K562 (cell line): Measurements from ENCODE around the gene SNPH. TPM values are rescaled to one million over a fixed set of nuclear protein-coding genes. Genes with fewer than 3 reads are reported as not detected.

Source experiments
- ATAC-seq: fragments of 200-7000 bp; cut with Tn5 transposase; 3 replicates; pipeline ENCODE4 v1.9.1; 2020; ENCODE audit warnings: moderate library complexity
- BruUV-seq: library from RNA; stranded (reverse); fragments of 400-500 nt; replicated peaks from 2 replicates; lab custom pipeline; 2021; lab: Mats Ljungman, UMichigan
- CTCF ChIA-PET: fragments of 300-600 bp; formaldehyde crosslinking; extraction: SDS; loops from one replicate; lab custom pipeline; 2021; ENCODE audit warnings: low intra/inter-chr PET ratio; lab: Yijun Ruan, JAX
- POLR2A ChIA-PET: fragments of 300-600, 350-650 bp; sonication (Branson Sonifier 250); formaldehyde crosslinking; extraction: SDS; loops from one replicate; lab custom pipeline; 2021; ENCODE audit warnings: antibody characterized with exemption, inconsistent platforms; lab: Yijun Ruan, JAX
- DNase-seq, 4 experiments: peaks; one replicate each; pipeline versions ENCODE4 v3.0.0 to v3.0.0-alpha.2; 2011 to 2018; ENCODE audit warnings: low spot score in 3 of 4, mixed read lengths in 3 of 4; ENCODE audit errors: extremely low read depth in 1 of 4
- FAIRE-seq: peaks from 2 replicates; lab custom pipeline; 2011; peaks lifted over from hg19 to GRCh38; lab: Jason Lieb, UNC
- H2AFZ ChIP-seq: 2 replicates; pipeline ENCODE4 v1.6.0; 2011; ENCODE audit warnings: low read depth, low read length, control low read depth, inconsistent platforms
- H3K27ac ChIP-seq: fragments of 200-600 bp; 3 replicates; pipeline ENCODE4 v1.8.0; 2011; ENCODE audit warnings: low read depth, mild to moderate bottlenecking, control low read depth, inconsistent platforms, low read length, moderate library complexity, mixed read lengths; ENCODE audit errors: extremely low read depth
- H3K27me3 ChIP-seq, 2 experiments: fragments of 300-600 bp in 1 of 2; 2 replicates in 1 of 2; 3 replicates in 1 of 2; pipeline versions ENCODE4 v1.6.0 to v1.8.0; 2011; ENCODE audit warnings: inconsistent platforms in 2 of 2, low read length in 2 of 2, mild to moderate bottlenecking in 1 of 2, mixed read lengths in 1 of 2, moderate library complexity in 1 of 2; ENCODE audit not compliant: control insufficient read depth in 2 of 2, insufficient read depth in 2 of 2
- H3K36me3 ChIP-seq: fragments of 300-600 bp; 3 replicates; pipeline ENCODE4 v1.8.0; 2011; ENCODE audit warnings: mild to moderate bottlenecking, low read length, inconsistent platforms; ENCODE audit not compliant: control insufficient read depth, insufficient read depth
- H3K4me1 ChIP-seq, 2 experiments: fragments of 200-600 bp in 1 of 2; replicated peaks in 1 of 2; 2 replicates in 1 of 2; 3 replicates in 1 of 2; pipeline versions ENCODE4 v1.5.1 to v1.8.0; 2011; ENCODE audit warnings: inconsistent platforms in 2 of 2, low read length in 2 of 2, mild to moderate bottlenecking in 1 of 2, mixed read lengths in 1 of 2, moderate library complexity in 1 of 2; ENCODE audit not compliant: control insufficient read depth in 2 of 2, insufficient read depth in 2 of 2
- H3K4me2 ChIP-seq: 2 replicates; pipeline ENCODE4 v1.6.1; 2011; ENCODE audit warnings: low read length, control low read depth, inconsistent platforms, mixed read lengths; ENCODE audit not compliant: insufficient read depth
- H3K4me3 ChIP-seq: fragments of 200-600 bp; sonication (generic), shearing (Covaris generic); 2 replicates; pipeline ENCODE4 v1.5.1; 2016; ENCODE audit warnings: control low read depth, inconsistent platforms
- H3K79me2 ChIP-seq: fragments of 200-600 bp; 3 replicates; pipeline ENCODE4 v1.8.0; 2011; ENCODE audit warnings: low read length, inconsistent platforms; ENCODE audit not compliant: control insufficient read depth, insufficient read depth
- H3K9ac ChIP-seq, 2 experiments: 2 replicates each; pipeline versions ENCODE4 v1.6.0 to v1.6.1; 2011; ENCODE audit warnings: low read depth in 2 of 2, low read length in 2 of 2, control low read depth in 1 of 2, inconsistent platforms in 1 of 2, mild to moderate bottlenecking in 1 of 2, mixed read lengths in 1 of 2; ENCODE audit not compliant: insufficient read depth in 1 of 2
- H3K9me1 ChIP-seq: one replicate; pipeline ENCODE4 v1.6.0; 2011; ENCODE audit warnings: inconsistent platforms, mild to moderate bottlenecking, low read length, moderate library complexity; ENCODE audit not compliant: control insufficient read depth, insufficient read depth
- H3K9me3 ChIP-seq: replicated peaks from 2 replicates; pipeline ENCODE4 v1.5.1; 2011; ENCODE audit warnings: low read depth, low read length, inconsistent platforms; ENCODE audit not compliant: control insufficient read depth, insufficient read depth
- H4K20me1 ChIP-seq: replicated peaks from 2 replicates; pipeline ENCODE4 v1.6.1; 2011; ENCODE audit warnings: low read length, inconsistent platforms, mixed read lengths; ENCODE audit not compliant: control insufficient read depth, insufficient read depth
- CBX1 ChIP-seq: sonication (generic); IDR thresholded peaks from 2 replicates; pipeline ENCODE4 v1.6.1; 2016; ENCODE audit warnings: antibody characterized with exemption, low read depth, mild to moderate bottlenecking
- CSDE1 ChIP-seq, 2 experiments: fragments of 450-650 bp; IDR thresholded peaks; 2 replicates each; pipeline ENCODE4 v1.6.1; 2016; ENCODE audit warnings: mild to moderate bottlenecking in 1 of 2
- HMG20B ChIP-seq: fragments of 250-450 bp; sonication (Bioruptor Pico); IDR thresholded peaks from 2 replicates; pipeline ENCODE4 v1.5.0; 2021; ENCODE audit warnings: mild to moderate bottlenecking
- MYNN ChIP-seq, 2 experiments: sonication (generic); formaldehyde crosslinking in 1 of 2; IDR thresholded peaks; 2 replicates each; pipeline versions ENCODE4 v1.5.0 to v1.6.1; 2016 to 2020; ENCODE audit warnings: antibody characterized with exemption in 1 of 2, missing genetic modification reagents in 1 of 2
- ZBTB5 ChIP-seq: fragments of 450-650 bp; IDR thresholded peaks from 2 replicates; pipeline ENCODE4 v1.6.1; 2017; ENCODE audit warnings: antibody characterized with exemption
- WGBS: fragments of 100-300 bp; shearing (Covaris generic); methylation state at CpG from one replicate; pipeline ENCODE4 v1.1.6; 2016; ENCODE audit warnings: low coverage, mixed read lengths; ENCODE audit not compliant: insufficient coverage; ENCODE audit errors: missing lambda C conversion rate; 5-methylcytosine and 5-hydroxymethylcytosine counted together
- in situ Hi-C: fragments of 300-500 bp; cut with MboI; formaldehyde crosslinking; loops from 4 replicates; pipeline ENCODE4 v1.15.0; 2018; ENCODE audit warnings: inconsistent platforms, mixed read lengths
- intact Hi-C: fragments of 100-400 bp; cut with micrococcal nuclease; formaldehyde crosslinking; loops from 2 replicates; pipeline ENCODE4 v1.14.2; 2022
- polyA plus RNA-seq, 8 experiments: library from polyadenylated mRNA; depleted of rRNA in 4 of 8; stranded (reverse) in 5 of 8; unstranded in 3 of 8; fragments of >200 nt; fragmentation: Nextera tagmentation in 2 of 8; fragmentation: Illumina TruSeq in 1 of 8; extraction: Ambion mirVana in 2 of 8; extraction: Trizol in 1 of 8; gene quantifications; 2 replicates each; pipeline versions ENCODE4 v1.2.1 to v1.2.3, GENCODE V29; 2011 to 2014; ENCODE audit warnings: inconsistent platforms in 1 of 8, missing spikeins in 1 of 8
- total RNA-seq, 7 experiments: library from RNA; depleted of rRNA in 6 of 7; stranded (reverse); fragments of >200 nt in 6 of 7; fragmentation: Illumina TruSeq in 2 of 7; extraction: Trizol in 2 of 7; gene quantifications; 2 replicates each; pipeline versions ENCODE4 v1.2.1 to v1.2.3, GENCODE V29; 2011 to 2021; ENCODE audit warnings: low replicate concordance in 1 of 7

SNPH gene
- total and polyA plus RNA-seq, 9 of the 15 experiments (the other 6 are each of a cell fraction or from before 2014, with no cell fraction given) = 0.03 to 4.2 (median 1.4) TPM

GRCh38 chr20:1275919-1276318 lies 9.8 kb downstream of the SNPH start:
- WGBS = 33% methylated on average over 1 of the region's 2 CpGs
- peak; percentile 43 for ATAC-seq

GRCh38 chr20:1277529-1278322 lies 11.6 kb downstream of the SNPH start:
- Histone ChIP-seq H3K4me2 (no peak overlapping the region), H2AFZ (0 out of 2 replicates have a peak overlapping the region, but pooled peaks have one; percentile 62), H3K4me3 (no peak overlapping the region), H3K36me3 (no peaks in the 10 kb centered on the region; the same call in 2 of the 3 replicates), H3K9ac (no peak overlapping the region), H3K27ac (peak overlapping the region; percentile 22; the same call in 1 of the 3 replicates), H3K27me3 (no peaks in the 10 kb centered on the region; a peak in 1 of 5 replicates), H4K20me1 (0 out of 2 replicates have a peak, but pooled peaks cover 3% of the 10 kb centered on the region), H3K4me1 (peaks cover 7 to 15% of the 10 kb centered on the region in 2 experiments; a peak in 3 of 5 replicates), H3K9me3 (no peaks in the 10 kb centered on the region), H3K9me1 (no peaks in the 10 kb centered on the region), H3K79me2 (peaks cover 3% of the 10 kb centered on the region; the same call in 1 of the 3 replicates)
- CTCF ChIA-PET = no interaction called here
- 0 out of 2 replicates have a peak, but pooled peaks have one; percentile 22 for TF ChIP-seq ZBTB5
- no peak for TF ChIP-seq MYNN (IDR thresholded peaks at IDR 0.05)
- TF ChIP-seq MYNN (CRISPR knock-in tag; IDR thresholded peaks at IDR 0.05) = no peak
- TF ChIP-seq CSDE1 (IDR thresholded peaks at IDR 0.05) = no peak
- TF ChIP-seq CBX1 = 0 out of 2 replicates have a peak, but pooled peaks have one; percentile 43
- FAIRE-seq = peak; percentile 80
- in situ Hi-C loops = no loop called here
- BruUV-seq = no TSS peak
- POLR2A ChIA-PET = no interaction called here
- no peak for DNase-seq
- ATAC-seq = no peak
- 80% methylated on average over 7 of the region's 8 CpGs for WGBS
- intact Hi-C loops = no loop called here

More at GRCh38 chr20:1275919-1276318, 9.8 kb downstream of the SNPH start:
- H3K9me1 ChIP-seq = no peaks in the 10 kb centered on the region
- no peak overlapping the region for H3K27ac ChIP-seq
- H3K79me2 ChIP-seq = peaks cover 3% of the 10 kb centered on the region; the same call in 1 of the 3 replicates
- peak; percentile 40 for FAIRE-seq
- H3K9me3 ChIP-seq = no peaks in the 10 kb centered on the region
- ChIA-PET POLR2A (no interaction called here), CTCF (no interaction called here)
- H3K4me2 ChIP-seq = no peak overlapping the region
- no peaks in the 10 kb centered on the region; the same call in 2 of the 3 replicates for H3K36me3 ChIP-seq
- BruUV-seq = no TSS peak
- 0 out of 2 replicates have a peak, but pooled peaks cover 3% of the 10 kb centered on the region for H4K20me1 ChIP-seq
- peaks cover 7 to 15% of the 10 kb centered on the region in 2 experiments; a peak in 3 of 5 replicates for H3K4me1 ChIP-seq
- TF ChIP-seq HMG20B (CRISPR knock-in tag) (no peak), CBX1 (no peak)
- no peak overlapping the region for H3K9ac ChIP-seq
- no peak for DNase-seq
- H2AFZ ChIP-seq = no peak overlapping the region
- H3K27me3 ChIP-seq = no peaks in the 10 kb centered on the region; a peak in 1 of 5 replicates
- intact Hi-C loops = no loop called here
- H3K4me3 ChIP-seq = no peak overlapping the region
- in situ Hi-C loops = no loop called here
